Lung microvascular endothelial cell (primary cell): ENCODE measurements around the gene PDIA4. TPM values are rescaled to one million over a fixed set of nuclear protein-coding genes. Genes with fewer than 3 reads are reported as not detected.
A peak's percentile ranks its signal among the peaks of the same experiment; 100 is the strongest.
"Not testable (repeated sequence)": the region's sequence is repeated elsewhere in the genome, so short reads cannot be mapped to it uniquely, and the experiment has no call there.

Experiments
- DNase-seq, 2 donors: peaks; one replicate each; pipeline versions ENCODE4 v3.0.0 to v3.0.0-alpha.2; 2010; ENCODE audit warnings: low read depth in 2 of 2
- total RNA-seq: library from RNA; depleted of rRNA; stranded (reverse); fragments of >200 nt; gene quantifications from 2 replicates; pipeline ENCODE4 v1.2.1, GENCODE V29; 2014

PDIA4 gene
- total RNA-seq = 210 and 258 TPM in 2 replicates

DNA sequence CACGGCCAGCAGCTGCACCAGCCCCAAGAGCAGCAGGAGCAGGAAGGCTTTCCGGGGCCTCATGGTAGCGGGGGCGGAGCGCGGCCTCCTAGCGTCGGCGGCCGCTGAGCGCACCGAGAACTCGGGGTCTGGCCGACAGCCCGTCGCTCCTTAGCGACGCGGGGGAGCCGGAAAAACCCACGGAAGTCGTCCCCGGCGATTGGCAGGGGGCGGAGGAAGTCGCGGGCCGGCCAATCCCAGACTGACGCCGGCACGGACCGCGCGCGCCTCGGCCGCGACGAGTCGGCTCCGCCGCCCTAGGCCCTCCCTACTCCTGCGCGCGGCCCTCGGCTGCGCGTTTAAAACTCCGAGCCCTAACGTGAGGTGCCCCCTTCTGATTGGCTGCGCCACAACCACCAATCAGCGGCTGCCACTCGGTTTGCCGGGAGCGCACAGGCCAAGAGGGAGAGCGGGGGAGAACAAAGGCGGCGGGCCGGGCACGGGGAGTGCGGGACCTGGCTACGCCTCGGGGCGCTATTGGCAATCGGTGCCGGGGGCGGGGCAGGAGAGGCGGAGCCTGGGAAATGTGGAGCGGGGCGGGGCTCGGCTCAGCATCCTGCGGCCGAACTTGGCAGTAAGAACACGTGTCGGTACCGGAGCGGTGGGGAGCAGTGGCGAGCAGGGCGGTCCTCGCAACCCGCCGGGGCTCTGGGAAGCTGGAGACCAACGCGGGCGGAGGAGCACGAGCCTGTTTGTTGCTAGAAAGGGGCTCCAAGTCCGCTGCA is at the start of gene PDIA4:
Gene PDIA4 (minus strand): TSS at position 160 of the 764 bp plus-strand sequence. CDS start 97 bp downstream, at position 63.
- DNase-seq = peak; percentile 100

DNA sequence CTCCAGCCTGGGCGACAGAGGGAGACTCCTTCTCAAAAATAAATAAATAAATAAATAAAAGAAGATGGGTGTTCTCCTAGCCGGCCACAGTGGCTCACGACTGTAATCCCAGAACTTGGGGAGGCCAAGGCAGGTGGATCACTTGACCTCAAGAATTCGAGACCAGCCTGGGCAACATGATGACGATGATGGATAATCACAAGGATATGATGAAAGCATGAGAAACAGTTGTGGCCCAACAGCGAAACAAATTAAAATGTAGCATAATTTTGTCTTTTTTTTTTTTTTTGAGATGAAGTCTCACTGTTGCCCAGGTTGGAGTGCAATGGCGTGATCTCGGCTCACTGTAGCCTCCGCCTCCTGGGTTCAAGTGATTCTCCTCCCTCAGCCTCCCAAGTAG is 49.3 kb upstream of the PDIA4 start:
- no peak for DNase-seq

- DNase-seq = no peak
Measured at GRCh38 chr7:149075286-149075685, 47.0 kb upstream of the PDIA4 start.

DNA sequence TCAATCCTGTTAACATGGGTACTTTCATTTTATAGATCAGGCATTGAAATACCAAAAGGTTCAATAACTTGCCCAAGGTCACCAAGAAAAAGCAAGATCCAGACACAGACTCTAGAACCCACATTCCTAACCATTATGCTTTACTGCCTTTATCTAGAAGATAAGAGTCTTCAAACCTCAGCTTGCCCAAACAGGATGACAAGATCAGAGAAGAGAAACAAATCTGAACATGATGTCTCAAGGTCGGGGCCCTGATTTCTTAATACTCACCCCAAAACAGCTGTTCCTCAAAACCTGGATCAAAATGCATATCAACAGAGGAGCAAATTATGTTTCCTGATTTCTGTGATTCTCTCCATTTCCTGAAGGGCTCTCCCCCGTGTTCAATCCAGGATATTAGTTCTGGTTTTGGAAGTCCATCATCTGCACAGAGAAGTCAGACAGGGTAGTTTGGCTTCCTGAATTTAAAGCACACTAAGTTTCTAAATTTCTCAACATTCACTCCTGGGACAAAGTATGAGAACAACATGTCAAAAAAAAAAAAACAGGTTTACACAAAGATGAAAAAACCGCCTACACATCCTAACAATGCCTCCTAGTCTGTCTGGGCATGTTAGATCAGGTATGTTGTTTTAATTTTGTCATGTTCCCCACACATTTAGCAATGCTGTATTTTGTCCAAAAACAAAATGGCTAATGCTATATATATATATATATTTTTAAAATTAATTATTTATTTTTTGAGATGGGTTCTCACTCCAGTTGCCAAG is 46.0 kb upstream of the PDIA4 start:
- no peak for DNase-seq

DNA sequence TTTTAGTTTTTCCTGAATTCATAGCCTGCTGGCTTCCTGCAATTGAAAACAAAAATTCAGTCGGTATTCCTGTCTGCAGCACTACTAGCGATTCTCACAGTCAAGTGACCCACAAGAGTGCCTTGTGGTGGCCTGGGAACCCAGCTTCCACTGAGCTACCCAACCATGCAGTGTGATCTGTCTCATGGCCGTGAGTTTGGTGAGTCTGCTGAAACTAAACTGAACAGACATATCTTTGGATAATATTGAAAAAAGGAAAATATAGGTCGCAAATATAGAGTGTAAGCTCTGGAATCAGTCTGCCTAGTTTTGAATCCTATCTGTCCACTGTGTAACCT is 44.1 kb upstream of the PDIA4 start:
- peak in 1 of 2 donors; percentile 43 for DNase-seq

- DNase-seq = peak in 1 of 2 donors; percentile 45
Measured at GRCh38 chr7:149071641-149072437, 43.5 kb upstream of the PDIA4 start.

DNA sequence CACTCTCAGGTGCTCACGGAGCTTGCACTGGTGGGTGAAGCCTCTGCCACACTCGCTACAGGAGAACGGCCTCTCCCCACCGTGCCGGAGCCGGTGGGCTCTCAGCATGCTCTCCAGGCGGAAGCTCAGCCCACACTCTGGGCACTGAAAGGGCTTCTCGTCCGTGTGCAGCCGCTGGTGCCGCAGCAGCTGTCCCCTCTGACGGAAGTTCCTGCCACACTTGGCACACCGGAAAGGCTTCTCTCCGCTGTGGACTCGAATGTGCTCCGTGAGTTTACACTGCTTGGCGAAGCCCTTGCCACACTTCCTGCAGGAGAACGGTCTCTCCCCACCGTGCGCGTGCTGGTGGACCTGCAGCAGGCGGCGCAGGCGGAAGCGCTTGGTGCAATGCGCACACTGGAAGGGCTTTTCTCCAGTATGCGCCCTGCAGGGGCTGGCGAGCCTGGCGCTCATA is 42.9 kb upstream of the PDIA4 start:
- DNase-seq = no peak

DNA sequence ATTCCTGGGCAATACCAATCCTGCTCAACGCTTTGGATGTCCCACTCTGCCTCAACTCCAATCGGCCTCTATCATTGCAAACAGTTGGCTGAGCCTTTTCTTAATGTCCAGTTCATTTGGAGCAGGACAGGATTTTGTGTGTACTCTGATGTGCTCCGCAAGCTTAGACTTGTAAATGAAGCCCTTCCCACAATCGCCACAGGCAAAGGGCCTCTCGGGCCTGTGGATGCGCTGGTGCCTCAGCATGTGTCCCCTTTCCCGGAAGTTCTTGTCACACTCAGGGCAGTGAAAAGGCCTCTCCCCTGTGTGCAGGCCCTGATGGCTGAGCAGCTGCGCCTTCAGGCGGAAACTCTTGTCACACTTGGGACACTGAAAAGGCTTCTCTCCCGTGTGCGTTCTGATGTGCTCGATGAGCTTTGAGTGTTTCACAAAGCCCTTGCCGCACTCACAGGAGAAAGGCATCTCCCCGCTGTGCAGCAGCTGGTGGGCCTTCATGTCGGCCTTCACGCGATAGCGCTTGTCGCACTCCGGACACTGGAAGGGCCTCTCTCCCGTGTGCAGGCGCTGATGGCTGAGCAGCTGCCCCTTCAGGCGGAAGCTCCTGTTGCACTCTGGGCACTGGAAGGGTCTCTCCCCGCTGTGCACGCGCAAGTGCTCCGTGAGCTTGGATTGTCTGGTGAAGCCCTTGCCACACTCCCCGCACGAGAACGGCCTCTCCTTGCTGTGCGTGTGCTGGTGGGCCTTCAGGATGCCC is 42.2 kb upstream of the PDIA4 start:
- DNase-seq = no peak

- peak in 1 of 2 donors; percentile 13 for DNase-seq
Measured at GRCh38 chr7:149067869-149068268, 39.6 kb upstream of the PDIA4 start.

- DNase-seq = no peak
Measured at GRCh38 chr7:149063476-149063875, 35.2 kb upstream of the PDIA4 start.

GRCh38 chr7:149062217-149062899 is 34.1 kb upstream of the PDIA4 start:
- DNase-seq = not testable (repeated sequence)

DNA sequence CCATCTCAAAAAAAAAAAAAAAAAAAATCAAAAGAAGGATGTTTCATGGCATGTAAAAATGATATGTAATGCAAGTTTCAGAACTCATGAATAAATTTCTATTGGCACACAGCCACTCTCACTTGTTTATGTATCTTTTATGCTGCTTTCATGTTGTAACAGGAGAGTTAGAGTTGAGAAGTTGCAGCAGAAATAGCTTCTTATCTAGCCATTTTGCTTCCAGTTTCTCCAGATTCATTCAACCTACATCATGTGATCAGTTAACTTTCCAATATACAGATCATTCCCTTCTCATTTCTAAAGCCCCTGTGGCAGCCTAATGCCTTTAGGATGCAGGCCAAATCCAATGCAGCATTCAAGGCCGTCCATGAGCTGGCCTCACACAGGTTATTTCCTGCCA is 31.9 kb upstream of the PDIA4 start:
- no peak for DNase-seq

DNA sequence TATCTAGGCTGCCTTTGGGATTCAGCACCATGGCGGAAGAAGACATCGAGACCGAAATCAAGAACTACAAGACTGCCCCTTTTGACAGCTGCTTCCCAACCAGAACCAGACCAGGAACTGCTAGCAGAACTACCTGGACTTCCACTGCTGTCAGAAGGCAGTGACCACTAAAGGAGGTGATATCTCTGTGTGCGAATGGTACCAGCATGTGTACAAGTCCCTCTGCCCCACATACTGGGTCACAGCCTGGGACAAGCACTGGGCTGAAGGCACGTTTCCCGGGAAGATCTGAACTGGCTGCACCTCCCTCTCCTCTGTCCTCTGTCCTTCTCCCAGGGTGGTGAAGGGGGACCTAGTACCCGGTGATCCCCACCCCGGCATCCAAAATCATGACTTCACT is 25.6 kb upstream of the PDIA4 start:
- no peak for DNase-seq

GRCh38 chr7:149053384-149053783 is 25.1 kb upstream of the PDIA4 start:
- no peak for DNase-seq

DNA sequence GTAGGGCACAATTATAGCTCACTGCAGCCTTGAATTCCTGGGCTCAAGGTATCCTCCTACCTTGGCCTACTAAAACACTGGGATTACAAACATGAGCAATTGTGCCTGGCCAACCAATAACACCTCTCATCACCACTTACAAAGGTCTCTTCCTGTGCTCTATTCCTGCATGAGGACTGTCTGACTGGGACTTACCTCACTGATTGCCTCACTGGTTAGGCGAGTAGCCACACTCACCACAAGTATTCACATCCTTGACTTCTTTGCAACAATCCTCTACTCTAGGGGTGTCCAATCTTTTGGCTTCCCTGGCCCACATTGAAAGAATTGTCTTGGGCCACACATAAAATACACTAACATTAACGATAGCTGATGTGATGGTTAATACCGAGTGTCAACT is 22.6 kb upstream of the PDIA4 start:
- no peak for DNase-seq

GRCh38 chr7:149048805-149049204 is 20.5 kb upstream of the PDIA4 start:
- no peak for DNase-seq

DNA sequence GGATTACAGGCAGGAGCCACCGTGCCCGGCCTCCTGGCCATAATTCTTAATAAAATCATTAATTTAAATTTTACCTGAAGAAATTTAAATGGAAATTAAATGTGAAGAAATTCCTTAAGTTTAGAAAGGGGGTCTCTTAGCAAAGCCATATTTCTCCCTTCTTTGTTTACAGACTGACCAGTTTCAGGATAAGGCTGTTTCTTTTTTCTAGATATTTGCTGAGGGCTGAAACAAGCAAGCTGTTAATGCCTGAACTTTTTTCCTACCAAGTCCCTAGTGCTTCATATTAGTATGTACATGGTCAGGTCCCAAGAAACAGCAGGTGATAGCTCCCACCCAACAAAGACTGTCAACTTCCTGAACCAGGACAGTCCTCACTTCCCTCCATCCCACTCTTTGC is 18.1 kb upstream of the PDIA4 start:
- no peak for DNase-seq

- no peak for DNase-seq
Measured at GRCh38 chr7:149043936-149044335, 15.6 kb upstream of the PDIA4 start.

DNA sequence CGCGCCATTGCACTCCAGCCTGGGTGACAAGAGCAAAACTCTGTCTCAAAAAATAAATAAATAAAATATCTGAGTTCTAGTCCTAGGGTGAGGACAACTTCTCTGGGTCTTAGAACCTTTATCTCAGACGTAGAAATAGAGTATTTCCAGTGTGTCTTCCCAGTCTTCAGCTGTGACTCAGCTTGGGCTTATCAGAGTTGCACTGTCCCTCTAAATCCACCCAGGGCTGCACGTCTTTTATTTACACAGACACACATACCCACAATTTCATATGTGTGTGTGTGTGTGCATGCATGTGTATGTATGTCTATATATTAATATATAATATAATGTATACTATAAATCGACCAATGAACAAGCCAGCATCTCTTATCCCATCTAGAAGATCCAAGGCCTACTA is 13.0 kb upstream of the PDIA4 start:
- DNase-seq = no peak

GRCh38 chr7:149038641-149039040 is 10.3 kb upstream of the PDIA4 start:
- DNase-seq = not testable (repeated sequence)

GRCh38 chr7:149036676-149037075 is 8.4 kb upstream of the PDIA4 start:
- peak in 1 of 2 donors; percentile 54 for DNase-seq
